HUDEP-2 (cell line): ENCODE data around the gene OST4.

Experiments used
- DNase-seq, 76 experiments: peaks; one replicate each; lab custom pipeline; 2025; ENCODE audit not compliant: unreplicated experiment in 76 of 76; lab: John Stamatoyannopoulos, UW

OST4 gene

GRCh38 chr2:27093430-27094352 is 22.2 kb upstream of the OST4 start:
- no peak for DNase-seq

- peak in 39 of 76 experiments; percentile 6 to 58 (median 22) for DNase-seq
Observed at GRCh38 chr2:27092696-27093429, 21.4 kb upstream of the OST4 start.

DNA sequence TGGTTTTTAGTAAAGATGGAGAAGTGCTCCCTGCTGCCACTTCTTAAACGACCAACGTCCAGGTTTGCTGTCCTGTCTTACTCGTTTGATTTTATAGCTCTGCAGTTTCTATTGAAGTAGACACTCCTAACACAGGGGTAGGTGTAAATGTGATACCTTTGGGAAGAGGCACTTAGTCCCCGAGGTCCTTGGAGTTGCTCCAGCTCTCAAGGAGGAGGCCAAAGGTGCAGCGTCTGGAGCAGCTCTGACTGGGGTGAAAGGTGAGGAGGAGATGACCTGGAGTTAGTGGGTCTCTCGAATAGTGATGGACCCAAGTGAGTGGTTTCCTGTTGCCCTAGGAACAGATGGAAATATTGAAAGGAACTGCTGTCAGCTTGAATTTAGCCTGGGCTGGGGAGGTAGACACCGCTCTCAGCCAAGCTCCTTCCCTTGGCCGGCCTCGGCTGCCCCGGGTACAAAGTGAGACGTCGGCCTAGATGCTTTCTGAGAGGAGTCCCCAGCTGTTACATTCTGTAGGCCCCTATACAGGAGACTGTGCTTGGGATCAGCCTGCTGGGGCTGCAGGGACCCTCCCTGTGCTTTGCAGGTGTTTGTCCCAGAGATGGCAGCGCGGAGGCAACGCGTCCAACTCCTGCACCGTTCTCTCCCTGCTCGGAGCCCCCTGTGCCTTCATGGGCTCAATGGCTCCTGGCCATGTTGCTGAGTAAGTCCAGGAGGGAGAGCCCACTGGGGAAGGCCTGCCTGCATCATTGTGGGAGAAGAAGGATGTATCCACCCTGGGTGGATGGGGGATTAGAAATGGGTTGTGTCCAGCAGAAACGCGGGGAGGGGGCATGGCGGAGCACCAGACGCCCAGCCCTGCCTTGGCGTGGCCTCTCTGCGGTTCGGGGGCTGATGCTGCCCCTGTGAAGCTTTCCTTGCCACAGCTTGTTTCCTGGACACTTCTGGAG is 20.6 kb upstream of the OST4 start:
- DNase-seq: no peak

- DNase-seq: no peak
Observed at GRCh38 chr2:27089111-27089954, 17.9 kb upstream of the OST4 start.

- peak in 36 of 76 experiments; percentile 5 to 70 (median 29) for DNase-seq
Observed at GRCh38 chr2:27088634-27089033, 17.2 kb upstream of the OST4 start.

DNA sequence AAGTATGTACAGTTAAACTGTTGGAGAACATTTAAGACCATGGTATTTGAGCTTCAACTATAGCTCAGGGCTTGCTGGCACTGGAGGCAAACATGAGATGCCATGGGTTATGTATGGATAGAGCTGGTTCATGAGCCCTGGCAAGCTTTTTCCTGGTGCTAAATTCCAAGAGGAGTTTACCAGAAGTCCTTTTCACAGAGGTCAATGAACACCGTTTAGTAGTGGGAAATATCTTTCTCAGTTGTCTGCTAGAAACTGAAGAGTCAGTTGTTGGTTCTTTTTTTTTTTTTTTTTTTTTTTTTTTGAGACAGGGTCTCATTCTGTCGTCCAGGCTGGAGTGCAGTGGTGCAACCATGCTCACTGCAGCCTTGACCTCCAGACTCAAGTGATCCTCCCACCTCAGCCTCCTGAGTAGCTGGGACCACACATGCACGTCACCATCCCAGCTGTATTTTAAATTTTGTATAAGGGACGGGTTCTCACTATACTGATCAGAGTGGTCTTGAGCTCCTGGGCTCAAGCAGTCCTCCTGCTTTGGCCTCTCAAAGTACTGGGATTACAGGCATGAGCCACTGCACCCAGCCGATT is 16.5 kb upstream of the OST4 start:
- DNase-seq: no peak

GRCh38 chr2:27086724-27087593 is 15.5 kb upstream of the OST4 start, which contains the start of gene KHK:
KHK (plus strand) TSS chr2:27086772; CDS start chr2:27087260, 488 bp downstream.
- peak in 3 of 76 experiments; percentile 22 to 52 (median 51) for DNase-seq

- peak in 75 of 76 experiments; percentile 10 to 97 (median 91) for DNase-seq
Observed at GRCh38 chr2:27086090-27086723, 14.8 kb upstream of the OST4 start.

DNA sequence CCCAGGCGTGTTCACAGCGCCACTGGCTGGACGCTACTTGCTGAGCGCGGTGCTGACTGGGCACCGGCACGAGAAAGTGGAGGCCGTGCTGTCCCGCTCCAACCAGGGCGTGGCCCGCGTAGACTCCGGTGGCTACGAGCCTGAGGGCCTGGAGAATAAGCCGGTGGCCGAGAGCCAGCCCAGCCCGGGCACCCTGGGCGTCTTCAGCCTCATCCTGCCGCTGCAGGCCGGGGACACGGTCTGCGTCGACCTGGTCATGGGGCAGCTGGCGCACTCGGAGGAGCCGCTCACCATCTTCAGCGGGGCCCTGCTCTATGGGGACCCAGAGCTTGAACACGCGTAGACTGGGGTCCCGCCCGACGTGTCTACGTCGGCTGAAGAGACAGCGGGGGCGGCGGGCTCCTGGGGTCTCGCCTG is 14.2 kb upstream of the OST4 start:
- peak in 62 of 76 experiments; percentile 5 to 83 (median 50) for DNase-seq

- DNase-seq: no peak
Observed at GRCh38 chr2:27085062-27085672, 13.7 kb upstream of the OST4 start.

GRCh38 chr2:27084297-27085061 is 13.0 kb upstream of the OST4 start:
- no peak for DNase-seq

DNA sequence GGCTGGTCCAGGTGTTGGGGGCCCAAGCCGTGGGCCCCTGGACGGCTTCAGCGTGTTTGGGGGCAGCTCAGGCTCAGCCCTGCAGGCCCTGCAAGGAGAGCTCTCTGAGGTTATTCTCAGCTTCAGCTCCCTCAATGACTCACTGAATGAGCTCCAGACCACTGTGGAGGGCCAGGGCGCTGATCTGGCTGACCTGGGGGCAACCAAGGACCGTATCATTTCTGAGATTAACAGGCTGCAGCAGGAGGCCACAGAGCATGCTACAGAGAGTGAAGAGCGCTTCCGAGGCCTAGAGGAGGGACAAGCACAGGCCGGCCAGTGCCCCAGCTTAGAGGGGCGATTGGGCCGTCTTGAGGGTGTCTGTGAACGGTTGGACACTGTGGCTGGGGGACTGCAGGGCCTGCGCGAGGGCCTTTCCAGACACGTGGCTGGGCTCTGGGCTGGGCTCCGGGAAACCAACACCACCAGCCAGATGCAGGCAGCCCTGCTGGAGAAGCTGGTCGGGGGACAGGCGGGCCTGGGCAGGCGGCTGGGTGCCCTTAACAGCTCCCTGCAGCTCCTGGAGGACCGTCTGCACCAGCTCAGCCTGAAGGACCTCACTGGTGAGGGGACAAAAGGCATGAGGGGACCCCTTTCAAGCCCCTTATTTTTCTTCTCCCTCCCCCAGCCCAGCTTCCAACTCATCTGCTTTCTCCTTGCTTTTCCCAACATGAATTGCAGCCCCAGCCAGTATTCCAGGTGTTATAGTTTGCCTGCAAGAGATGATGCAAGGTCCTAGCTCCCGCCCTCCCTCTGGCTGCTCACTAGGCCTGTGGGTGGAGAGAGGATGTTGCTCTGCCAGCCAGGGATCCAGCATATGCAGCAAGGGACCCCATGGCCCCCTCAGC is 12.2 kb upstream of the OST4 start:
- DNase-seq: no peak

GRCh38 chr2:27082773-27083409 is 11.4 kb upstream of the OST4 start:
- DNase-seq: peak in 1 of 76 experiments; percentile 16

DNA sequence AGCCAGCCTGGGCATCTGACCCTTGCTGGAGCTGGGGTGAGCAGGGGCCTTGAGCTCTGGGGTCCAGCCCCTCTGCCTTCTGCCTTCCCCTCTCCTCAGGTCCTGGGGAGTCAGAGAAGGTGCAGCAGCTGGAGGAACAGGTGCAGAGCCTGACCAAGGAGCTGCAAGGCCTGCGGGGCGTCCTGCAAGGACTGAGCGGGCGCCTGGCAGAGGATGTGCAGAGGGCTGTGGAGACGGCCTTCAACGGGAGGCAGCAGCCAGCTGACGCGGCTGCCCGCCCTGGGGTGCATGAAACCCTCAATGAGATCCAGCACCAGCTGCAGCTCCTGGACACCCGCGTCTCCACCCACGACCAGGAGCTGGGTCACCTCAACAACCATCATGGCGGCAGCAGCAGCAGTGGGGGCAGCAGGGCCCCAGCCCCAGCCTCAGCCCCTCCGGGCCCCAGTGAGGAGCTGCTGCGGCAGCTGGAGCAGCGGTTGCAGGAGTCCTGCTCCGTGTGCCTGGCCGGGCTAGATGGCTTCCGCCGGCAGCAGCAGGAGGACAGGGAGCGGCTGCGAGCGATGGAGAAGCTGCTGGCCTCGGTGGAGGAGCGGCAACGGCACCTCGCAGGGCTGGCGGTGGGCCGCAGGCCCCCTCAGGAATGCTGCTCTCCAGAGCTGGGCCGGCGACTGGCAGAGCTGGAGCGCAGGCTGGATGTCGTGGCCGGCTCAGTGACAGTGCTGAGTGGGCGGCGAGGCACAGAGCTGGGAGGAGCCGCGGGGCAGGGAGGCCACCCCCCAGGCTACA is 10.7 kb upstream of the OST4 start:
- DNase-seq: peak in 20 of 76 experiments; percentile 12 to 75 (median 34)
